Left lung (tissue), 10 donors: ENCODE data around the gene SKP1. TPM values are rescaled to one million over a fixed set of nuclear protein-coding genes. Genes with fewer than 3 reads are reported as not detected.
A peak's percentile ranks its signal among the peaks of the same experiment; 100 is the strongest.

Experiments used
- ATAC-seq: fragments of 200-7000 bp; cut with Tn5 transposase; one replicate; pipeline ENCODE4 v1.9.1; 2020; ENCODE audit warnings: moderate library complexity
- DNase-seq, 4 donors: peaks; one replicate each; pipeline ENCODE4 v3.0.0-alpha.2; 2013 to 2020
- H3K27ac ChIP-seq, 2 donors: fragments of 200-600 bp; sonication (generic) in 1 of 2; one replicate each; pipeline versions ENCODE4 v1.5.0 to v1.8.0; 2020 to 2021
- H3K27me3 ChIP-seq, 2 donors: fragments of 200-600 bp; sonication (generic) in 1 of 2; one replicate each; pipeline versions ENCODE4 v1.5.0 to v1.8.0; 2020 to 2021
- H3K36me3 ChIP-seq, 2 donors: fragments of 200-600 bp; sonication (generic) in 1 of 2; one replicate each; pipeline versions ENCODE4 v1.5.0 to v1.8.0; 2020 to 2021
- H3K4me1 ChIP-seq, 2 donors: fragments of 200-600 bp; one replicate each; pipeline ENCODE4 v1.8.0; 2021
- H3K4me3 ChIP-seq, 2 donors: fragments of 200-600 bp; sonication (generic) in 1 of 2; one replicate each; pipeline versions ENCODE4 v1.5.0 to v1.8.0; 2020 to 2021; ENCODE audit warnings: mild to moderate bottlenecking in 1 of 2
- H3K9me3 ChIP-seq, 2 donors: fragments of 200-600 bp; sonication (generic) in 1 of 2; one replicate each; pipeline versions ENCODE4 v1.5.0 to v1.8.0; 2020 to 2021
- CTCF ChIP-seq, 2 donors: fragments of 200-600 bp; sonication (generic) in 1 of 2; IDR thresholded peaks; one replicate each; pipeline versions ENCODE4 v1.5.0 to v1.8.0; 2021; ENCODE audit warnings: antibody characterized with exemption in 2 of 2
- intact Hi-C, 2 donors: fragments of 100-400 bp; cut with DNase I; formaldehyde crosslinking; loops; one replicate each; pipeline versions ENCODE4 v1.11.2 to v1.14.2; 2022
- polyA plus RNA-seq, 6 donors: library from polyadenylated mRNA; unstranded; fragments of 120-200 nt; gene quantifications; one replicate each; pipeline ENCODE4 v1.2.1, GENCODE V29; 2013; ENCODE audit not compliant: insufficient read length in 6 of 6
- total RNA-seq, 2 donors: library from RNA; stranded (reverse); fragmentation: NEBNext Ultra II Directional; extraction: Animal tissue kit (Norgen Biotek cat#: 25700); gene quantifications; one replicate each; pipeline ENCODE4 v1.2.1, GENCODE V29; 2021
- donor health status: DM: no; HTN: yes; CAD: no.
- donor health status: DM: no; HTN: no; CAD: no.

SKP1 gene
- total and polyA plus RNA-seq, 8 donors = 259 to 584 (median 547) TPM

- H3K4me1 ChIP-seq = peaks cover 8 to 23% of the 10 kb centered on the region in 2 donors
- H3K27ac ChIP-seq = no peak overlapping the region
- H3K27me3 ChIP-seq = peaks cover 14 to 55% of the 10 kb centered on the region in 2 donors
- H3K36me3 ChIP-seq = no peaks in the 10 kb centered on the region
- ATAC-seq = no peak
- no peak overlapping the region for H3K4me3 ChIP-seq
- TF ChIP-seq CTCF (IDR thresholded peaks at IDR 0.05) = no peak
- DNase-seq = peak in 1 of 4 donors; percentile 20
- no peaks in the 10 kb centered on the region for H3K9me3 ChIP-seq
- intact Hi-C loops = no loop called here
Observed at GRCh38 chr5:134111741-134112647, 64.8 kb downstream of the SKP1 start.

- no peak for TF ChIP-seq CTCF (IDR thresholded peaks at IDR 0.05)
- DNase-seq (peak in 1 of 4 donors; percentile 32), ATAC-seq (no peak)
- no peak overlapping the region for H3K27ac ChIP-seq
- peaks cover 8 to 17% of the 10 kb centered on the region in 2 donors for H3K4me1 ChIP-seq
- intact Hi-C loops = no loop called here
- no peaks in the 10 kb centered on the region for H3K9me3 ChIP-seq
- peaks cover 14 to 45% of the 10 kb centered on the region in 2 donors for H3K27me3 ChIP-seq
- H3K36me3 ChIP-seq = no peaks in the 10 kb centered on the region
- no peak overlapping the region for H3K4me3 ChIP-seq
Observed at GRCh38 chr5:134110382-134110781, 66.4 kb downstream of the SKP1 start.

- peaks cover 2 to 24% of the 10 kb centered on the region in 2 donors for H3K27me3 ChIP-seq
- intact Hi-C loops = no loop called here
- no peaks in the 10 kb centered on the region for H3K36me3 ChIP-seq
- no peak for ATAC-seq
- no peak overlapping the region for H3K27ac ChIP-seq
- no peak overlapping the region for H3K4me3 ChIP-seq
- H3K4me1 ChIP-seq = no peaks in the 10 kb centered on the region
- no peaks in the 10 kb centered on the region for H3K9me3 ChIP-seq
- DNase-seq = no peak
- TF ChIP-seq CTCF (IDR thresholded peaks at IDR 0.05) = no peak
Observed at GRCh38 chr5:134107779-134108178, 69.0 kb downstream of the SKP1 start.

GRCh38 chr5:134106991-134107701, 69.6 kb downstream of the SKP1 start:
- TF ChIP-seq CTCF (IDR thresholded peaks at IDR 0.05) = no peak
- no peak for DNase-seq
- H3K4me1 ChIP-seq = peaks cover 0 to under 1% of the 10 kb centered on the region in 2 donors
- intact Hi-C loops = no loop called here
- H3K4me3 ChIP-seq = no peak overlapping the region
- no peak for ATAC-seq
- no peaks in the 10 kb centered on the region for H3K9me3 ChIP-seq
- peaks cover 0 to 18% of the 10 kb centered on the region in 2 donors for H3K27me3 ChIP-seq
- no peak overlapping the region for H3K27ac ChIP-seq
- no peaks in the 10 kb centered on the region for H3K36me3 ChIP-seq
